GM23338 (cell line): ENCODE measurements around the gene CD177. TPM values are rescaled to one million over a fixed set of nuclear protein-coding genes. Genes with fewer than 3 reads are reported as not detected.

ENCODE experiments used
- ATAC-seq: fragments of 200-7000 bp; cut with Tn5 transposase; 3 replicates; pipeline ENCODE4 v1.9.1; 2020
- DNase-seq: peaks from one replicate; pipeline ENCODE4 v3.0.0-alpha.2; 2015; ENCODE audit warnings: low spot score
- H2AFZ ChIP-seq: fragments of 200-600 bp; sonication (generic); 2 replicates; pipeline ENCODE4 v1.8.0; 2016; ENCODE audit warnings: antibody characterized with exemption, mild to moderate bottlenecking, moderate library complexity
- H3F3A ChIP-seq: fragments of 200-600 bp; sonication (generic); replicated peaks from 2 replicates; pipeline ENCODE4 v1.8.0; 2017; ENCODE audit warnings: antibody characterized with exemption, mixed run types, low read depth
- H3K27ac ChIP-seq: fragments of 200-600 bp; sonication (generic); 2 replicates; pipeline ENCODE4 v1.6.1; 2016; ENCODE audit warnings: low read depth
- H3K27me3 ChIP-seq: fragments of 200-600 bp; sonication (generic); 2 replicates; pipeline ENCODE4 v1.8.0; 2016; ENCODE audit warnings: mild to moderate bottlenecking, mixed run types, moderate library complexity; ENCODE audit not compliant: insufficient read depth
- H3K36me3 ChIP-seq: fragments of 200-600 bp; sonication (generic); 2 replicates; pipeline ENCODE4 v1.8.0; 2016; ENCODE audit warnings: mild to moderate bottlenecking; ENCODE audit not compliant: insufficient read depth
- H3K4me1 ChIP-seq: fragments of 200-600 bp; sonication (generic); 2 replicates; pipeline ENCODE4 v1.8.0; 2016; ENCODE audit warnings: mild to moderate bottlenecking, moderate library complexity; ENCODE audit not compliant: insufficient read depth
- H3K4me2 ChIP-seq: fragments of 200-600 bp; sonication (generic); 2 replicates; pipeline ENCODE4 v1.7.1; 2017; ENCODE audit warnings: mixed run types
- H3K4me3 ChIP-seq: fragments of 200-600 bp; sonication (generic); 2 replicates; pipeline ENCODE4 v1.6.1; 2016; ENCODE audit warnings: mixed run types
- H3K79me2 ChIP-seq: fragments of 200-600 bp; sonication (generic); replicated peaks from 2 replicates; pipeline ENCODE4 v1.8.0; 2017; ENCODE audit warnings: mild to moderate bottlenecking; ENCODE audit not compliant: insufficient read depth
- H3K9me2 ChIP-seq: fragments of 200-600 bp; sonication (generic); 2 replicates; pipeline ENCODE4 v1.8.0; 2017; ENCODE audit not compliant: insufficient read depth
- H4K20me1 ChIP-seq: fragments of 200-600 bp; sonication (generic); replicated peaks from 2 replicates; pipeline ENCODE4 v1.8.0; 2017; ENCODE audit warnings: mild to moderate bottlenecking; ENCODE audit not compliant: insufficient read depth
- H3K27ac Mint-ChIP-seq: 2 replicates; pipeline ENCODE4 v1.8.0; 2020; ENCODE audit warnings: inconsistent platforms, mild to moderate bottlenecking, moderate library complexity, mixed read lengths
- H3K27me3 Mint-ChIP-seq: 3 replicates; pipeline ENCODE4 v1.8.0; 2022; ENCODE audit warnings: low read depth, mild to moderate bottlenecking, moderate library complexity, mixed read lengths, inconsistent platforms; ENCODE audit not compliant: insufficient read depth, poor library complexity
- H3K36me3 Mint-ChIP-seq: 3 replicates; pipeline ENCODE4 v1.8.0; 2021; ENCODE audit warnings: low read depth, mild to moderate bottlenecking, inconsistent platforms, moderate library complexity, mixed read lengths
- H3K4me1 Mint-ChIP-seq: 3 replicates; pipeline ENCODE4 v1.8.0; 2020; ENCODE audit warnings: mild to moderate bottlenecking, inconsistent platforms, mixed read lengths
- H3K4me3 Mint-ChIP-seq: 3 replicates; pipeline ENCODE4 v1.8.0; 2021; ENCODE audit warnings: moderate library complexity, mild to moderate bottlenecking, inconsistent platforms, mixed read lengths
- H3K9me3 Mint-ChIP-seq: 3 replicates; pipeline ENCODE4 v1.8.0; 2020; ENCODE audit warnings: moderate library complexity, mild to moderate bottlenecking, inconsistent platforms, mixed read lengths
- CREB1 ChIP-seq: fragments of 250-450 bp; sonication (Bioruptor Pico); IDR thresholded peaks from 2 replicates; pipeline ENCODE4 v1.5.0; 2020; ENCODE audit warnings: low read depth, mild to moderate bottlenecking, moderate library complexity
- EZH2 ChIP-seq: fragments of 200-600 bp; sonication (generic); IDR thresholded peaks from one replicate; pipeline ENCODE4 v1.8.0; 2017; ENCODE audit warnings: antibody characterized with exemption, mild to moderate bottlenecking, low read depth; ENCODE audit not compliant: unreplicated experiment
- EZH2phosphoT487 ChIP-seq: fragments of 200-600 bp; sonication (generic); IDR thresholded peaks from one replicate; pipeline ENCODE4 v1.8.1; 2018; ENCODE audit warnings: antibody characterized with exemption; ENCODE audit not compliant: unreplicated experiment
- JUNB ChIP-seq: IDR thresholded peaks from one replicate; pipeline ENCODE4 v1.6.1; 2016; ENCODE audit warnings: antibody characterized with exemption; ENCODE audit not compliant: unreplicated experiment
- NANOG ChIP-seq: IDR thresholded peaks from 2 replicates; pipeline ENCODE4 v1.6.1; 2016; ENCODE audit warnings: antibody characterized with exemption, borderline replicate concordance
- STAT1 ChIP-seq: IDR thresholded peaks from one replicate; pipeline ENCODE4 v1.6.1; 2016; ENCODE audit warnings: antibody characterized with exemption; ENCODE audit not compliant: unreplicated experiment
- ZNF331 ChIP-seq: fragments of 250-450 bp; sonication (Bioruptor Pico); IDR thresholded peaks from 2 replicates; pipeline ENCODE4 v1.5.0; 2020; ENCODE audit warnings: low read depth, mild to moderate bottlenecking, moderate library complexity
- polyA plus RNA-seq: library from polyadenylated mRNA; unstranded; fragments of >200 nt; fragmentation: Nextera tagmentation; extraction: Ambion mirVana; gene quantifications from 2 replicates; pipeline ENCODE4 v1.2.1, GENCODE V29; 2016
- total RNA-seq: library from RNA; depleted of rRNA; stranded (reverse); fragments of >200 nt; shearing (Covaris generic); gene quantifications from 2 replicates; pipeline ENCODE4 v1.2.3, GENCODE V29; 2014
- TF ChIP-seq, protein P1 (sequence below), 2 experiments: fragments of 200-600 bp in 1 of 2; sonication (generic) in 1 of 2; conservative IDR thresholded peaks; 2 replicates each; pipeline versions ENCODE4 v1.5.1 to v1.6.1; 2016 to 2017; ENCODE audit warnings: antibody characterized with exemption in 2 of 2, low read depth in 2 of 2, mild to moderate bottlenecking in 2 of 2, moderate library complexity in 1 of 2
- TF ChIP-seq, protein P2 (sequence below): IDR thresholded peaks from 2 replicates; pipeline ENCODE4 v1.6.1; 2016; ENCODE audit warnings: antibody characterized with exemption

CD177 gene
- total and polyA plus RNA-seq, 2 experiments from 2014 or later = 0.50 to 0.90 TPM

DNA sequence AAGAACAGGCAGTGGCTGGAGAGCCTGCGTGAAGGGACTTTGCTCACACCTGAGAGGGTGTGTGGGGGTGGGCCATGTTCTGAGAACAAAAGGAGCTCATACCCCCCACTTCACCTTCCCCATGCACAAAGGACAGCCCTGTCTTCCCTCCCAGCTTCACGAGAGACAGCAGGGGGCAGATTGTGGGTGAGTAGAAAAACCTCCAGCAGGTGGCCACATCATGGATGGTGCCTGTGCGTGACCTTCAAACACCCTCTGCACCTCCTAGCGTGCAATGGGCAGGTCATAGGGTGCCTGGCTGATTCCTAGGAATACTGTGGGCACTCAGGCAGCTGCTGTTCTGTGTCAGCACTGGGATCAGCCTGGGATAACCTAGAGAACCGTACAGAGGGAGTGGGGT lies 47.8 kb upstream of the CD177 start:
- Histone ChIP-seq H3K79me2 (no peaks in the 10 kb centered on the region), H3K9me2 (peaks cover 2% of the 10 kb centered on the region), H2AFZ (no peak overlapping the region), H3K36me3 (no peaks in the 10 kb centered on the region), H3F3A (no peaks in the 10 kb centered on the region), H4K20me1 (no peaks in the 10 kb centered on the region), H3K4me3 (no peak overlapping the region), H3K27me3 (no peaks in the 10 kb centered on the region), H3K4me2 (no peak overlapping the region), H3K27ac (no peak overlapping the region), H3K4me1 (no peaks in the 10 kb centered on the region)
- no peaks in the 10 kb centered on the region for H3K4me1 Mint-ChIP-seq
- DNase-seq (peak; percentile 18), ATAC-seq (no peak)
- no peak overlapping the region for H3K27ac Mint-ChIP-seq
- peaks cover 14% of the 10 kb centered on the region for H3K36me3 Mint-ChIP-seq
- no peak for TF ChIP-seq EZH2
- no peak for TF ChIP-seq NANOG
- TF ChIP-seq, protein P1, sequence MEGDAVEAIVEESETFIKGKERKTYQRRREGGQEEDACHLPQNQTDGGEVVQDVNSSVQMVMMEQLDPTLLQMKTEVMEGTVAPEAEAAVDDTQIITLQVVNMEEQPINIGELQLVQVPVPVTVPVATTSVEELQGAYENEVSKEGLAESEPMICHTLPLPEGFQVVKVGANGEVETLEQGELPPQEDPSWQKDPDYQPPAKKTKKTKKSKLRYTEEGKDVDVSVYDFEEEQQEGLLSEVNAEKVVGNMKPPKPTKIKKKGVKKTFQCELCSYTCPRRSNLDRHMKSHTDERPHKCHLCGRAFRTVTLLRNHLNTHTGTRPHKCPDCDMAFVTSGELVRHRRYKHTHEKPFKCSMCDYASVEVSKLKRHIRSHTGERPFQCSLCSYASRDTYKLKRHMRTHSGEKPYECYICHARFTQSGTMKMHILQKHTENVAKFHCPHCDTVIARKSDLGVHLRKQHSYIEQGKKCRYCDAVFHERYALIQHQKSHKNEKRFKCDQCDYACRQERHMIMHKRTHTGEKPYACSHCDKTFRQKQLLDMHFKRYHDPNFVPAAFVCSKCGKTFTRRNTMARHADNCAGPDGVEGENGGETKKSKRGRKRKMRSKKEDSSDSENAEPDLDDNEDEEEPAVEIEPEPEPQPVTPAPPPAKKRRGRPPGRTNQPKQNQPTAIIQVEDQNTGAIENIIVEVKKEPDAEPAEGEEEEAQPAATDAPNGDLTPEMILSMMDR (conservative IDR thresholded peaks at IDR 0.05; ENCODE audit: low read depth in 2 of 2) = peak in 1 of 2 experiments; percentile 39; a peak in 2 of 4 replicates
- no peak overlapping the region for H3K4me3 Mint-ChIP-seq
- peaks cover 85% of the 10 kb centered on the region for H3K9me3 Mint-ChIP-seq
- peaks cover 12% of the 10 kb centered on the region for H3K27me3 Mint-ChIP-seq

DNA sequence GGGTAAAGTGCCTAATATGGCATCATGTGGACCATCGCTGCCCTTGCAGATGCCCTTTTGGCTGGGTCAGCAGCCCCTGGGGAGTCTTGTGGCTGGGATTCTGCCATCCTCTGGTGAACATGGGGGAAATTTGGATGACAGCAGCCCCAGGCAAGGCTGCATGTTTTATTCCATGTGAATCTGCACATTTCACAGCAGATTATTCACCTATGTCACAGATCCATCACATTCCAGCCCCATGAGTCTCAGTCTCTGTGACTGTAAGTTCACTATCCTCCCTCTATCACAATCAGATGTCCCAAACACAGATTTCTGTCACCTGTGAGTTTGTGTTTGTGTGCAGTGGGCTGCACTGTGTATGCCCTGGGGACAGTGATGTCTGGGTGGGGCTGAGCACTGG lies 47.4 kb upstream of the CD177 start:
- peaks cover 83% of the 10 kb centered on the region for H3K9me3 Mint-ChIP-seq
- H3K79me2 ChIP-seq = no peaks in the 10 kb centered on the region
- ATAC-seq = no peak

DNA sequence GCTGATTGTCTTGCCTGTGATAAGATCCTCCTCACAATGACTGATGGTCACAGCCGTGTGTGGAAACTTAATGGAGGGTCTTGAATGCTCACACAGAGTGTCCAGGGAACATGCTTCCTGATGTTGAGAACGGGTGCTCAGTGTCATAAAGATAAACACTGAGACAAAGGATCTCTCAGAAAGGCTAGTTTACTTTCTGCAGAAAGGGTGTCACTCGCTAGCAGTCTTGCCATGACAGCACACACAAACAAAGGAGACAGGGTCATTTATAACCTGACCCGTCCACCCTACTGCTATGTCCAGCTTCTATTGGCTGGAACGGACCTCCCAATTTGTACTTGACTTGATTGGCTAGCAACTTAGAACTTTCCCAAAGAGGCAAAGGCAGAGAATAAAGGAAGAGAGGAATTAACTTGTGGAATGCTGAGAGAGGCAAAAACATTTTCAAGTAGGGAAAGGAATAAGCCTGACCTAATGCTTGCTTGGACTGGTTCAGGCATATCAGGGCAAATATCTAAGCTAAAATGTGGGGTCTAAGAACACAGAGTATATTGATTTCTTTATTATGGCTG lies 45.2 kb upstream of the CD177 start:
- Mint-ChIP-seq H3K27me3 (peaks cover 8% of the 10 kb centered on the region), H3K4me3 (no peak overlapping the region), H3K27ac (no peak overlapping the region), H3K4me1 (no peaks in the 10 kb centered on the region), H3K9me3 (peaks cover 78% of the 10 kb centered on the region), H3K36me3 (peaks cover 6% of the 10 kb centered on the region)
- Histone ChIP-seq H3K27ac (no peak overlapping the region), H3K36me3 (no peaks in the 10 kb centered on the region), H3K9me2 (peaks cover 5% of the 10 kb centered on the region), H2AFZ (no peak overlapping the region), H3K27me3 (no peaks in the 10 kb centered on the region), H3K4me2 (no peak overlapping the region), H3K4me1 (no peaks in the 10 kb centered on the region), H3K79me2 (no peaks in the 10 kb centered on the region), H4K20me1 (no peaks in the 10 kb centered on the region), H3K4me3 (no peak overlapping the region), H3F3A (no peaks in the 10 kb centered on the region)
- DNase-seq (no peak), ATAC-seq (no peak)
- TF ChIP-seq, protein P1 (conservative IDR thresholded peaks at IDR 0.05; ENCODE audit: low read depth in 2 of 2) = no peak
- TF ChIP-seq JUNB (no peak), ZNF331 (CRISPR knock-in tag) (no peak), STAT1 (no peak), CREB1 (CRISPR knock-in tag) (no peak)

More for the DNA sequence above, 47.4 kb upstream of the CD177 start:
- Mint-ChIP-seq H3K27ac (no peak overlapping the region), H3K27me3 (peaks cover 12% of the 10 kb centered on the region), H3K4me1 (no peaks in the 10 kb centered on the region), H3K36me3 (peaks cover 13% of the 10 kb centered on the region), H3K4me3 (no peak overlapping the region)
- Histone ChIP-seq H3K27ac (no peak overlapping the region), H3F3A (no peaks in the 10 kb centered on the region), H3K27me3 (no peaks in the 10 kb centered on the region), H4K20me1 (no peaks in the 10 kb centered on the region), H3K9me2 (peaks cover 2% of the 10 kb centered on the region), H2AFZ (no peak overlapping the region), H3K36me3 (no peaks in the 10 kb centered on the region), H3K4me3 (no peak overlapping the region), H3K4me2 (no peak overlapping the region), H3K4me1 (no peaks in the 10 kb centered on the region)
- no peak for TF ChIP-seq STAT1
- TF ChIP-seq ZNF331 (CRISPR knock-in tag) = no peak
- TF ChIP-seq, protein P2, sequence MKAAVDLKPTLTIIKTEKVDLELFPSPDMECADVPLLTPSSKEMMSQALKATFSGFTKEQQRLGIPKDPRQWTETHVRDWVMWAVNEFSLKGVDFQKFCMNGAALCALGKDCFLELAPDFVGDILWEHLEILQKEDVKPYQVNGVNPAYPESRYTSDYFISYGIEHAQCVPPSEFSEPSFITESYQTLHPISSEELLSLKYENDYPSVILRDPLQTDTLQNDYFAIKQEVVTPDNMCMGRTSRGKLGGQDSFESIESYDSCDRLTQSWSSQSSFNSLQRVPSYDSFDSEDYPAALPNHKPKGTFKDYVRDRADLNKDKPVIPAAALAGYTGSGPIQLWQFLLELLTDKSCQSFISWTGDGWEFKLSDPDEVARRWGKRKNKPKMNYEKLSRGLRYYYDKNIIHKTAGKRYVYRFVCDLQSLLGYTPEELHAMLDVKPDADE = no peak
- TF ChIP-seq EZH2phosphoT487 = no peak
- TF ChIP-seq JUNB = no peak
- DNase-seq = no peak
